ENCODE data around the gene ANGPTL4.
A peak's percentile ranks its signal among the peaks of the same experiment; 100 is the strongest.
"Not testable (repeated sequence)": the region's sequence is repeated elsewhere in the genome, so short reads cannot be mapped to it uniquely, and the experiment has no call there.

The ANGPTL4 gene

GRCh38 chr19:8403098-8403819 lies 39.3 kb downstream of the ANGPTL4 start:
- Histone ChIP-seq H3K4me1 (ENCODE audit: control insufficient read depth, insufficient read depth, low read length, unreplicated experiment) (no peaks in the 10 kb centered on the region), H3K4me3 (ENCODE audit: low read depth, low read length) (no peak overlapping the region), H3K27me3 (ENCODE audit: insufficient read depth, low read length) (no peaks in the 10 kb centered on the region), H2AFZ (ENCODE audit: low read length, unreplicated experiment) (no peak overlapping the region), H3K79me2 (ENCODE audit: control insufficient read depth, insufficient read depth, low read length, unreplicated experiment) (peaks cover 4% of the 10 kb centered on the region), H3K27ac (ENCODE audit: low read depth, low read length) (no peak overlapping the region), H3K36me3 (ENCODE audit: insufficient read depth, low read length) (no peaks in the 10 kb centered on the region)

- Histone ChIP-seq H3K27me3 (ENCODE audit: insufficient read depth, low read length) (no peaks in the 10 kb centered on the region), H3K4me1 (ENCODE audit: control insufficient read depth, insufficient read depth, low read length, unreplicated experiment) (no peaks in the 10 kb centered on the region), H3K36me3 (ENCODE audit: insufficient read depth, low read length) (no peaks in the 10 kb centered on the region), H2AFZ (ENCODE audit: low read length, unreplicated experiment) (no peak overlapping the region), H3K79me2 (ENCODE audit: control insufficient read depth, insufficient read depth, low read length, unreplicated experiment) (no peaks in the 10 kb centered on the region), H3K27ac (ENCODE audit: low read depth, low read length) (no peak overlapping the region), H3K4me3 (ENCODE audit: low read depth, low read length) (no peak overlapping the region)
Observed at GRCh38 chr19:8403820-8404109, 39.8 kb downstream of the ANGPTL4 start.

- H3K27me3 ChIP-seq (ENCODE audit: insufficient read depth, low read length) = no peaks in the 10 kb centered on the region
- H3K36me3 ChIP-seq (ENCODE audit: insufficient read depth, low read length) = no peaks in the 10 kb centered on the region
- no peaks in the 10 kb centered on the region for H3K79me2 ChIP-seq (ENCODE audit: control insufficient read depth, insufficient read depth, low read length, unreplicated experiment)
- H3K4me3 ChIP-seq (ENCODE audit: low read depth, low read length) = no peak overlapping the region
- no peaks in the 10 kb centered on the region for H3K4me1 ChIP-seq (ENCODE audit: control insufficient read depth, insufficient read depth, low read length, unreplicated experiment)
- no peak overlapping the region for H2AFZ ChIP-seq (ENCODE audit: low read length, unreplicated experiment)
- H3K27ac ChIP-seq (ENCODE audit: low read depth, low read length) = no peak overlapping the region
Observed at GRCh38 chr19:8404391-8405151, 40.6 kb downstream of the ANGPTL4 start.

- not testable (repeated sequence) for H3K79me2 ChIP-seq (ENCODE audit: control insufficient read depth, insufficient read depth, low read length, unreplicated experiment); H3K36me3 ChIP-seq (ENCODE audit: insufficient read depth, low read length); H3K4me1 ChIP-seq (ENCODE audit: control insufficient read depth, insufficient read depth, low read length, unreplicated experiment); H3K27ac ChIP-seq (ENCODE audit: low read depth, low read length); H3K27me3 ChIP-seq (ENCODE audit: insufficient read depth, low read length); H3K4me3 ChIP-seq (ENCODE audit: low read depth, low read length); H2AFZ ChIP-seq (ENCODE audit: low read length, unreplicated experiment)
Observed at GRCh38 chr19:8410718-8411117, 46.8 kb downstream of the ANGPTL4 start.

GRCh38 chr19:8412783-8413628 lies 49.1 kb downstream of the ANGPTL4 start, which contains the start of gene MARCHF2:
TSS of gene MARCHF2 (plus strand) at chr19:8413305. CDS start at chr19:8421841, 8,536 bp downstream.
- no peak within 1 kb of the TSS for H3K27ac ChIP-seq (ENCODE audit: low read depth, low read length)

GRCh38 chr19:8413629-8413995 lies 49.7 kb downstream of the ANGPTL4 start:
- peak overlapping the region; percentile 76 for H3K4me3 ChIP-seq (ENCODE audit: low read depth, low read length)
- no peak overlapping the region for H3K27ac ChIP-seq (ENCODE audit: low read depth, low read length)
- no peaks in the 10 kb centered on the region for H3K27me3 ChIP-seq (ENCODE audit: insufficient read depth, low read length)
- H3K4me1 ChIP-seq (ENCODE audit: control insufficient read depth, insufficient read depth, low read length, unreplicated experiment) = no peaks in the 10 kb centered on the region
- peak overlapping the region; percentile 62 for H2AFZ ChIP-seq (ENCODE audit: low read length, unreplicated experiment)
- H3K36me3 ChIP-seq (ENCODE audit: insufficient read depth, low read length) = no peaks in the 10 kb centered on the region
- H3K79me2 ChIP-seq (ENCODE audit: control insufficient read depth, insufficient read depth, low read length, unreplicated experiment) = no peaks in the 10 kb centered on the region

More at GRCh38 chr19:8412783-8413628, 49.1 kb downstream of the ANGPTL4 start, which contains the start of gene MARCHF2:
- no peaks in the 10 kb centered on the region for H3K36me3 ChIP-seq (ENCODE audit: insufficient read depth, low read length)
- H3K79me2 ChIP-seq (ENCODE audit: control insufficient read depth, insufficient read depth, low read length, unreplicated experiment) = no peaks in the 10 kb centered on the region
- no peaks in the 10 kb centered on the region for H3K4me1 ChIP-seq (ENCODE audit: control insufficient read depth, insufficient read depth, low read length, unreplicated experiment)
- peak within 1 kb of the TSS; percentile 76 for H3K4me3 ChIP-seq (ENCODE audit: low read depth, low read length)
- H2AFZ ChIP-seq (ENCODE audit: low read length, unreplicated experiment) = peak within 1 kb of the TSS; percentile 62
- H3K27me3 ChIP-seq (ENCODE audit: insufficient read depth, low read length) = no peaks in the 10 kb centered on the region

GRCh38 chr19:8416796-8417195 lies 52.8 kb downstream of the ANGPTL4 start:
- Histone ChIP-seq H3K36me3 (ENCODE audit: insufficient read depth, low read length) (no peaks in the 10 kb centered on the region), H3K79me2 (ENCODE audit: control insufficient read depth, insufficient read depth, low read length, unreplicated experiment) (no peaks in the 10 kb centered on the region), H3K4me1 (ENCODE audit: control insufficient read depth, insufficient read depth, low read length, unreplicated experiment) (no peaks in the 10 kb centered on the region), H2AFZ (ENCODE audit: low read length, unreplicated experiment) (no peak overlapping the region), H3K4me3 (ENCODE audit: low read depth, low read length) (no peak overlapping the region), H3K27me3 (ENCODE audit: insufficient read depth, low read length) (no peaks in the 10 kb centered on the region), H3K27ac (ENCODE audit: low read depth, low read length) (no peak overlapping the region)

- Histone ChIP-seq H3K27ac (ENCODE audit: low read depth, low read length) (no peak overlapping the region), H3K4me3 (ENCODE audit: low read depth, low read length) (no peak overlapping the region), H3K4me1 (ENCODE audit: control insufficient read depth, insufficient read depth, low read length, unreplicated experiment) (peaks cover 12% of the 10 kb centered on the region), H2AFZ (ENCODE audit: low read length, unreplicated experiment) (no peak overlapping the region), H3K27me3 (ENCODE audit: insufficient read depth, low read length) (no peaks in the 10 kb centered on the region), H3K79me2 (ENCODE audit: control insufficient read depth, insufficient read depth, low read length, unreplicated experiment) (no peaks in the 10 kb centered on the region), H3K36me3 (ENCODE audit: insufficient read depth, low read length) (no peaks in the 10 kb centered on the region)
Observed at GRCh38 chr19:8421484-8422461, 57.8 kb downstream of the ANGPTL4 start.

GRCh38 chr19:8423817-8424223 lies 59.9 kb downstream of the ANGPTL4 start:
- Histone ChIP-seq H3K36me3 (ENCODE audit: insufficient read depth, low read length) (no peaks in the 10 kb centered on the region), H3K27me3 (ENCODE audit: insufficient read depth, low read length) (no peaks in the 10 kb centered on the region), H3K27ac (ENCODE audit: low read depth, low read length) (peak overlapping the region; percentile 75), H3K79me2 (ENCODE audit: control insufficient read depth, insufficient read depth, low read length, unreplicated experiment) (no peaks in the 10 kb centered on the region), H2AFZ (ENCODE audit: low read length, unreplicated experiment) (no peak overlapping the region), H3K4me1 (ENCODE audit: control insufficient read depth, insufficient read depth, low read length, unreplicated experiment) (peaks cover 12% of the 10 kb centered on the region), H3K4me3 (ENCODE audit: low read depth, low read length) (peak overlapping the region; percentile 45; the same call in 1 of the 2 replicates)
